Panc1 (cell line): ENCODE results near the gene AKT1S1. TPM values are rescaled to one million over a fixed set of nuclear protein-coding genes. Genes with fewer than 3 reads are reported as not detected.

Experiments used
- ATAC-seq: fragments of 200-7000 bp; cut with Tn5 transposase; 2 replicates; pipeline ENCODE4 v1.9.1; 2020; ENCODE audit warnings: mild to moderate bottlenecking, moderate library complexity
- BruUV-seq: library from RNA; stranded (reverse); fragments of 400-500 nt; replicated peaks from 2 replicates; lab custom pipeline; 2021; lab: Mats Ljungman, UMichigan
- CTCF ChIA-PET: fragments of 300-600 bp; sonication (Branson Sonifier 250); formaldehyde crosslinking; loops from one replicate; lab custom pipeline; 2022; ENCODE audit warnings: antibody characterized with exemption; lab: Charles Lee
- POLR2A ChIA-PET: fragments of 300-600 bp; sonication (Branson Sonifier 250); formaldehyde crosslinking; loops from one replicate; lab custom pipeline; 2022; ENCODE audit warnings: antibody characterized with exemption; lab: Charles Lee
- DNase-seq: peaks from one replicate; pipeline ENCODE4 v3.0.0-alpha.2; 2010; ENCODE audit warnings: low read depth, low spot score
- H3K27ac ChIP-seq: 2 replicates; pipeline ENCODE4 v1.5.1; 2011; ENCODE audit warnings: mild to moderate bottlenecking, low read length, inconsistent platforms
- H3K27me3 ChIP-seq: fragments of 200-500 bp; sonication (Bioruptor generic); 2 replicates; pipeline ENCODE4 v1.6.0; 2014; ENCODE audit warnings: low read length, inconsistent platforms; ENCODE audit not compliant: control insufficient read depth, insufficient read depth
- H3K36me3 ChIP-seq: fragments of 200-500 bp; sonication (Bioruptor generic); 2 replicates; pipeline ENCODE4 v1.5.1; 2014; ENCODE audit warnings: inconsistent platforms, mild to moderate bottlenecking, low read length, moderate library complexity; ENCODE audit not compliant: control insufficient read depth, insufficient read depth
- H3K4me1 ChIP-seq: 2 replicates; pipeline ENCODE4 v1.5.1; 2011; ENCODE audit warnings: inconsistent platforms, mild to moderate bottlenecking, low read length, moderate library complexity; ENCODE audit not compliant: control insufficient read depth, insufficient read depth
- H3K4me3 ChIP-seq, 2 experiments: 2 replicates each; pipeline ENCODE4 v1.5.1; 2011 to 2012; ENCODE audit warnings: low read depth in 2 of 2, low read length in 2 of 2, mild to moderate bottlenecking in 2 of 2, inconsistent platforms in 1 of 2, moderate library complexity in 1 of 2
- H3K9me3 ChIP-seq: fragments of 200-500 bp; sonication (Bioruptor generic); 2 replicates; pipeline ENCODE4 v1.5.1; 2014; ENCODE audit warnings: low read depth, mild to moderate bottlenecking, inconsistent platforms, low read length, moderate library complexity; ENCODE audit not compliant: control insufficient read depth, insufficient read depth
- POLR2AphosphoS5 ChIP-seq: IDR thresholded peaks from 2 replicates; pipeline ENCODE4 v1.6.1; 2012; ENCODE audit warnings: mild to moderate bottlenecking, low read depth, low read length, moderate library complexity
- REST ChIP-seq, 2 experiments: IDR thresholded peaks; 2 replicates each; pipeline ENCODE4 v1.6.1; 2011 to 2012; ENCODE audit warnings: low read depth in 2 of 2, control low read depth in 1 of 2, low read length in 1 of 2, mild to moderate bottlenecking in 1 of 2, moderate library complexity in 1 of 2; ENCODE audit not compliant: insufficient read depth in 1 of 2
- SIN3A ChIP-seq: IDR thresholded peaks from 2 replicates; pipeline ENCODE4 v1.6.1; 2012; ENCODE audit warnings: low read depth, mild to moderate bottlenecking, low read length, moderate library complexity, borderline replicate concordance; ENCODE audit not compliant: insufficient read depth
- TCF7L2 ChIP-seq: IDR thresholded peaks from 2 replicates; pipeline ENCODE4 v1.6.1; 2011; ENCODE audit warnings: mild to moderate bottlenecking, low read depth, low read length, inconsistent platforms
- in situ Hi-C: cut with HindIII; loops from 2 replicates; pipeline ENCODE4 v1.10.0; 2016; ENCODE audit warnings: low sequenced_read_pairs, low pct_unique_long_range_greater_than_20kb
- intact Hi-C: fragments of 100-400 bp; cut with micrococcal nuclease; formaldehyde crosslinking; loops from one replicate; pipeline ENCODE4 v1.10.0; 2022; ENCODE audit not compliant: unreplicated experiment
- total RNA-seq: library from RNA; stranded (reverse); gene quantifications from one replicate; pipeline ENCODE4 v1.2.1, GENCODE V29; 2021; ENCODE audit not compliant: unreplicated experiment
- TF ChIP-seq, protein P1 (sequence below): fragments of 450-650 bp; IDR thresholded peaks from 2 replicates; pipeline ENCODE4 v1.5.1; 2017; ENCODE audit warnings: mild to moderate bottlenecking

The AKT1S1 gene
- total RNA-seq, 1 experiment from 2014 or later: 92.8 TPM

- no TSS peak for BruUV-seq
- no peak overlapping the region for H3K27ac ChIP-seq
- H3K9me3 ChIP-seq: no peaks in the 10 kb centered on the region
- DNase-seq (no peak), ATAC-seq (no peak)
- intact Hi-C loops (no loop called here), in situ Hi-C loops (no loop called here)
- ChIA-PET POLR2A (no interaction called here), CTCF (interaction anchor here (0.7 kb wide), 1 partner anchor 11 kb away, joined by 3 read pairs; no protein-coding TSS in a partner anchor)
- no peak overlapping the region for H3K4me3 ChIP-seq
- no peak for TF ChIP-seq TCF7L2
- no peak for TF ChIP-seq POLR2AphosphoS5
- TF ChIP-seq, protein P1, sequence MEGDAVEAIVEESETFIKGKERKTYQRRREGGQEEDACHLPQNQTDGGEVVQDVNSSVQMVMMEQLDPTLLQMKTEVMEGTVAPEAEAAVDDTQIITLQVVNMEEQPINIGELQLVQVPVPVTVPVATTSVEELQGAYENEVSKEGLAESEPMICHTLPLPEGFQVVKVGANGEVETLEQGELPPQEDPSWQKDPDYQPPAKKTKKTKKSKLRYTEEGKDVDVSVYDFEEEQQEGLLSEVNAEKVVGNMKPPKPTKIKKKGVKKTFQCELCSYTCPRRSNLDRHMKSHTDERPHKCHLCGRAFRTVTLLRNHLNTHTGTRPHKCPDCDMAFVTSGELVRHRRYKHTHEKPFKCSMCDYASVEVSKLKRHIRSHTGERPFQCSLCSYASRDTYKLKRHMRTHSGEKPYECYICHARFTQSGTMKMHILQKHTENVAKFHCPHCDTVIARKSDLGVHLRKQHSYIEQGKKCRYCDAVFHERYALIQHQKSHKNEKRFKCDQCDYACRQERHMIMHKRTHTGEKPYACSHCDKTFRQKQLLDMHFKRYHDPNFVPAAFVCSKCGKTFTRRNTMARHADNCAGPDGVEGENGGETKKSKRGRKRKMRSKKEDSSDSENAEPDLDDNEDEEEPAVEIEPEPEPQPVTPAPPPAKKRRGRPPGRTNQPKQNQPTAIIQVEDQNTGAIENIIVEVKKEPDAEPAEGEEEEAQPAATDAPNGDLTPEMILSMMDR: no peak
- TF ChIP-seq REST (IDR thresholded peaks at IDR 0.05; ENCODE audit: insufficient read depth in 1 of 2, low read depth in 2 of 2, low read length in 1 of 2): no peak
- TF ChIP-seq SIN3A: no peak
- no peaks in the 10 kb centered on the region for H3K4me1 ChIP-seq
- no peaks in the 10 kb centered on the region for H3K27me3 ChIP-seq
- H3K36me3 ChIP-seq: no peaks in the 10 kb centered on the region
Observed at GRCh38 chr19:49916839-49917733, 39.9 kb upstream of the AKT1S1 start.

- ATAC-seq: no peak
- no peaks in the 10 kb centered on the region for H3K4me1 ChIP-seq
- no TSS peak for BruUV-seq
- intact Hi-C loops (no loop called here), in situ Hi-C loops (no loop called here)
- POLR2A ChIA-PET: no interaction called here
- no peak for DNase-seq
- CTCF ChIA-PET: no interaction called here
- H3K4me3 ChIP-seq: no peak overlapping the region
- no peaks in the 10 kb centered on the region for H3K9me3 ChIP-seq
- no peak overlapping the region for H3K27ac ChIP-seq
- H3K36me3 ChIP-seq: no peaks in the 10 kb centered on the region
- no peak for TF ChIP-seq TCF7L2
- TF ChIP-seq, protein P1: no peak
- no peak for TF ChIP-seq SIN3A
- no peak for TF ChIP-seq POLR2AphosphoS5
- no peak for TF ChIP-seq REST (IDR thresholded peaks at IDR 0.05; ENCODE audit: insufficient read depth in 1 of 2, low read depth in 2 of 2, low read length in 1 of 2)
- no peaks in the 10 kb centered on the region for H3K27me3 ChIP-seq
Observed at GRCh38 chr19:49915271-49915670, 38.1 kb upstream of the AKT1S1 start.
